B cell (primary cell): ENCODE data around the gene WDR19. TPM values are rescaled to one million over a fixed set of nuclear protein-coding genes. Genes with fewer than 3 reads are reported as not detected.

Experiments
- ATAC-seq: fragments of 200-7000 bp; cut with Tn5 transposase; one replicate; pipeline ENCODE4 v1.10.0; 2021; ENCODE audit warnings: low read depth, mild to moderate bottlenecking, moderate number of reproducible peaks, moderate library complexity
- CTCF ChIA-PET: fragments of 350-600 bp; sonication (Branson Sonifier 250); formaldehyde crosslinking; loops from one replicate; lab custom pipeline; 2021; ENCODE audit warnings: antibody characterized with exemption, inconsistent platforms; lab: Charles Lee
- POLR2A ChIA-PET: fragments of 350-600 bp; sonication (Branson Sonifier 250); formaldehyde crosslinking; loops from one replicate; lab custom pipeline; 2021; ENCODE audit warnings: antibody characterized with exemption; lab: Charles Lee
- DNase-seq: peaks from one replicate; pipeline ENCODE4 v3.0.0; 2013
- H2AFZ ChIP-seq: 2 replicates; pipeline ENCODE4 v1.6.1; 2012; ENCODE audit warnings: mild to moderate bottlenecking, low read depth, low read length; ENCODE audit not compliant: insufficient read depth, poor library complexity, severe bottlenecking
- H3K27ac ChIP-seq, 2 donors: 1 replicate in 1 of 2; 2 replicates in 1 of 2; pipeline ENCODE4 v1.5.1; 2012 to 2013; ENCODE audit warnings: low read length in 2 of 2, mild to moderate bottlenecking in 2 of 2, moderate library complexity in 1 of 2
- H3K27me3 ChIP-seq, 4 experiments: fragments of 200-600 bp in 1 of 4; sonication (generic) in 1 of 4; replicated peaks in 1 of 4; 1 replicate in 2 of 4; 2 replicates in 2 of 4; pipeline versions ENCODE4 v1.6.1 to v1.7.0; 2013 to 2016; ENCODE audit warnings: low read length in 3 of 4, mild to moderate bottlenecking in 2 of 4, mixed read lengths in 1 of 4, moderate library complexity in 1 of 4; ENCODE audit not compliant: insufficient read depth in 4 of 4, control insufficient read depth in 3 of 4; ENCODE audit errors: control extremely low read depth in 1 of 4
- H3K36me3 ChIP-seq, 2 experiments: replicated peaks in 1 of 2; 1 replicate in 1 of 2; 2 replicates in 1 of 2; pipeline versions ENCODE4 v1.6.1 to v1.7.1; 2013; ENCODE audit warnings: low read length in 1 of 2; ENCODE audit not compliant: insufficient read depth in 2 of 2, control insufficient read depth in 1 of 2; ENCODE audit errors: control extremely low read depth in 1 of 2, extremely low read depth in 1 of 2
- H3K4me1 ChIP-seq, 2 donors: fragments of 200-600 bp in 1 of 2; sonication (generic) in 1 of 2; 1 replicate in 1 of 2; 2 replicates in 1 of 2; pipeline versions ENCODE4 v1.5.1 to v1.6.1; 2013 to 2017; ENCODE audit warnings: low read length in 2 of 2; ENCODE audit not compliant: control insufficient read depth in 2 of 2, insufficient read depth in 2 of 2
- H3K4me2 ChIP-seq: replicated peaks from 2 replicates; pipeline ENCODE3; 2012; ENCODE audit warnings: mild to moderate bottlenecking, low read depth, low read length; ENCODE audit not compliant: poor library complexity, severe bottlenecking
- H3K4me3 ChIP-seq, 5 experiments: fragments of 200-600 bp in 1 of 5; sonication (generic) in 1 of 5; 1 replicate in 3 of 5; 2 replicates in 2 of 5; pipeline versions ENCODE4 v1.5.1 to v1.7.0; 2011 to 2016; ENCODE audit warnings: low read length in 4 of 5, mild to moderate bottlenecking in 4 of 5, low read depth in 2 of 5, control low read depth in 1 of 5, moderate library complexity in 1 of 5; ENCODE audit not compliant: insufficient read depth in 1 of 5; ENCODE audit errors: control extremely low read depth in 1 of 5, extremely low read depth in 1 of 5
- H3K79me2 ChIP-seq: fragments of 200-600 bp; sonication (generic); one replicate; pipeline ENCODE4 v1.6.0; 2016; ENCODE audit warnings: low read length; ENCODE audit not compliant: control insufficient read depth, insufficient read depth
- H3K9ac ChIP-seq: fragments of 200-600 bp; sonication (generic); 2 replicates; pipeline ENCODE4 v1.6.1; 2017; ENCODE audit warnings: mild to moderate bottlenecking, low read length, moderate library complexity
- H3K9me3 ChIP-seq, 3 donors: one replicate each; pipeline versions ENCODE4 v1.6.1 to v1.7.1; 2013; ENCODE audit warnings: low read length in 2 of 3; ENCODE audit not compliant: control insufficient read depth in 2 of 3, insufficient read depth in 1 of 3; ENCODE audit errors: control extremely low read depth in 1 of 3
- H4K20me1 ChIP-seq: 2 replicates; pipeline ENCODE4 v1.6.0; 2012; ENCODE audit warnings: mild to moderate bottlenecking, low read length; ENCODE audit not compliant: insufficient read depth, control insufficient read depth, poor library complexity, severe bottlenecking
- H3K27ac Mint-ChIP-seq: one replicate; pipeline ENCODE4 v1.8.0; 2021; ENCODE audit warnings: mixed read lengths
- H3K27me3 Mint-ChIP-seq: one replicate; pipeline ENCODE4 v1.8.0; 2021; ENCODE audit warnings: mixed read lengths
- H3K4me1 Mint-ChIP-seq: one replicate; pipeline ENCODE4 v1.8.0; 2021; ENCODE audit warnings: mixed read lengths
- H3K4me3 Mint-ChIP-seq: one replicate; pipeline ENCODE4 v1.8.0; 2021; ENCODE audit warnings: mixed read lengths
- H3K9me3 Mint-ChIP-seq: one replicate; pipeline ENCODE4 v1.8.0; 2022; ENCODE audit warnings: mixed read lengths; ENCODE audit not compliant: insufficient read depth
- EZH2 ChIP-seq: IDR thresholded peaks from 2 replicates; pipeline ENCODE4 v1.6.1; 2012; ENCODE audit warnings: borderline replicate concordance, low read depth, mild to moderate bottlenecking, moderate library complexity, low read length; ENCODE audit not compliant: insufficient read depth, poor library complexity, severe bottlenecking
- whole genome bisulfite sequencing: methylation state at CpG from one replicate; pipeline ENCODE4 v1.1.5; 2013; ENCODE audit warnings: missing lambda C conversion rate; ENCODE audit not compliant: insufficient coverage; 5-methylcytosine and 5-hydroxymethylcytosine counted together
- intact Hi-C: fragments of 100-400 bp; cut with micrococcal nuclease; formaldehyde crosslinking; loops from one replicate; pipeline ENCODE4 v1.10.0; 2022
- polyA plus RNA-seq: library from polyadenylated mRNA; depleted of rRNA; stranded (reverse); fragments of >200 nt; gene quantifications from 2 replicates; pipeline ENCODE4 v1.2.3, GENCODE V29; 2012
- total RNA-seq, 2 donors: library from RNA; stranded (reverse); fragments of 120-200 nt in 1 of 2; gene quantifications; 1 replicate in 1 of 2; 2 replicates in 1 of 2; pipeline versions ENCODE4 v1.2.3 to v1.2.4, GENCODE V29; 2013 to 2022
- TF ChIP-seq, protein P1 (sequence below): fragments of 200-600 bp; IDR thresholded peaks from one replicate; pipeline ENCODE4 v1.8.0; 2022; ENCODE audit warnings: antibody characterized with exemption, mild to moderate bottlenecking

The WDR19 gene
- total and polyA plus RNA-seq, 2 donors (not counting 1 experiment from before 2014, with no cell fraction given) = 35.1 to 79.8 TPM

DNA sequence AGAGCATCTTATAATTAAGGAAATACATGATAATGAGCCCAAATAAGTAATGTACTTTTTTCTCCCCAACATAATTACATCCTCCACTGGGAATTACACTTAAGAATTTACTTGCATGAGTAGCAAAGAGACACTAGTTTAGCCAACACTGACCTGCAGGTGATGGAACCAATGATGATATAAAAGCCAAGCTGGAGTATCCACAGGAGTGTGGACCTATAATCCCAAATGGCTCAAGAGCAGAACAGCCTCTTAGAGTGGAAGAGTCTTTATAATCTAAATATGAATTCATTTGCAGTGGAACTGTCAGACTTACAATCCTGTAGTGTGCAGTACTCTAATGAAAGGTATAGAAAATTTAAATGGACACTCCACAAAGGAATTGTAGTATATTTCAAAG is 22.2 kb downstream of the WDR19 start:
- no peaks in the 10 kb centered on the region for H3K4me1 Mint-ChIP-seq
- H3K9me3 ChIP-seq = no peaks in the 10 kb centered on the region
- no peaks in the 10 kb centered on the region for H3K27me3 ChIP-seq
- H2AFZ ChIP-seq = no peak overlapping the region
- no peak for TF ChIP-seq EZH2
- TF ChIP-seq, protein P1, sequence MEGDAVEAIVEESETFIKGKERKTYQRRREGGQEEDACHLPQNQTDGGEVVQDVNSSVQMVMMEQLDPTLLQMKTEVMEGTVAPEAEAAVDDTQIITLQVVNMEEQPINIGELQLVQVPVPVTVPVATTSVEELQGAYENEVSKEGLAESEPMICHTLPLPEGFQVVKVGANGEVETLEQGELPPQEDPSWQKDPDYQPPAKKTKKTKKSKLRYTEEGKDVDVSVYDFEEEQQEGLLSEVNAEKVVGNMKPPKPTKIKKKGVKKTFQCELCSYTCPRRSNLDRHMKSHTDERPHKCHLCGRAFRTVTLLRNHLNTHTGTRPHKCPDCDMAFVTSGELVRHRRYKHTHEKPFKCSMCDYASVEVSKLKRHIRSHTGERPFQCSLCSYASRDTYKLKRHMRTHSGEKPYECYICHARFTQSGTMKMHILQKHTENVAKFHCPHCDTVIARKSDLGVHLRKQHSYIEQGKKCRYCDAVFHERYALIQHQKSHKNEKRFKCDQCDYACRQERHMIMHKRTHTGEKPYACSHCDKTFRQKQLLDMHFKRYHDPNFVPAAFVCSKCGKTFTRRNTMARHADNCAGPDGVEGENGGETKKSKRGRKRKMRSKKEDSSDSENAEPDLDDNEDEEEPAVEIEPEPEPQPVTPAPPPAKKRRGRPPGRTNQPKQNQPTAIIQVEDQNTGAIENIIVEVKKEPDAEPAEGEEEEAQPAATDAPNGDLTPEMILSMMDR = no peak
- no peak overlapping the region for H3K4me3 ChIP-seq
- ChIA-PET CTCF (no interaction called here), POLR2A (interaction anchor here (0.6 kb wide), 1 partner anchor 1228 kb away, joined by 3 read pairs; no protein-coding TSS in a partner anchor)
- H3K4me2 ChIP-seq = no peak overlapping the region
- no peak overlapping the region for H3K27ac ChIP-seq
- H3K9ac ChIP-seq = no peak overlapping the region
- no peaks in the 10 kb centered on the region for H3K27me3 Mint-ChIP-seq
- H3K4me3 Mint-ChIP-seq = no peak overlapping the region
- H3K9me3 Mint-ChIP-seq = no peaks in the 10 kb centered on the region
- intact Hi-C loops = no loop called here
- no peaks in the 10 kb centered on the region for H3K4me1 ChIP-seq
- H3K36me3 ChIP-seq = peaks cover 1 to 21% of the 10 kb centered on the region in 2 experiments
- ATAC-seq = no peak
- no peak for DNase-seq
- no peaks in the 10 kb centered on the region for H3K79me2 ChIP-seq
- H4K20me1 ChIP-seq = no peaks in the 10 kb centered on the region
- H3K27ac Mint-ChIP-seq = no peak overlapping the region

DNA sequence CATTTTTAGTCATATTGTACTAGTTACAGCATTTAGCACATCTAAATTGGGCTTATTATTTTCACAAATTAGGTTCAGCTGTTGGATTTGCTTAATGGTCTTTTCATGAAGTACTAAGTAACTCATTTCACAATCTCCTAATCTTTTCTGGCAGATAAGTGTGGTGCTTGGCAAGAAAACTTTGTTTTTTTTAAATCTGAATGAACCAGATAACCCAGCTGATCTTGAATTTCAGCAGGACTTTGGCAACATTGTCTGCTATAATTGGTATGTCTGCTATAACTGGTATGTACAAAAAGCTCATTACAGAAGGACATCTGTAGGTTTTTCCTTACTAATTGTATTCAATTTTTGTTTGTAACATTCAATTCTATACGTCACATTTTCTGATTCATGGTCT is 22.7 kb downstream of the WDR19 start:
- Histone ChIP-seq H4K20me1 (no peaks in the 10 kb centered on the region), H3K79me2 (no peaks in the 10 kb centered on the region), H3K4me3 (no peak overlapping the region), H3K4me1 (no peaks in the 10 kb centered on the region), H3K9ac (no peak overlapping the region), H3K4me2 (no peak overlapping the region), H3K27ac (no peak overlapping the region), H2AFZ (no peak overlapping the region), H3K36me3 (peaks cover 1 to 21% of the 10 kb centered on the region in 2 experiments), H3K9me3 (no peaks in the 10 kb centered on the region), H3K27me3 (no peaks in the 10 kb centered on the region)
- ChIA-PET POLR2A (no interaction called here), CTCF (no interaction called here)
- Mint-ChIP-seq H3K4me1 (no peaks in the 10 kb centered on the region), H3K9me3 (no peaks in the 10 kb centered on the region), H3K27ac (no peak overlapping the region), H3K4me3 (no peak overlapping the region), H3K27me3 (no peaks in the 10 kb centered on the region)
- WGBS = no CpG with 5 or more reads among the region's 1 CpG
- intact Hi-C loops = no loop called here
- TF ChIP-seq EZH2 = no peak
- TF ChIP-seq, protein P1 = no peak
- ATAC-seq (no peak), DNase-seq (no peak)
